HCT116 (cell line): ENCODE results near the gene KRT39.

ENCODE experiments used
- ELF1 ChIP-seq: IDR thresholded peaks from 2 replicates; pipeline ENCODE4 v1.6.1; 2012; ENCODE audit warnings: low read depth, borderline replicate concordance
- EZH2 ChIP-seq: fragments of 200-600 bp; sonication (generic); IDR thresholded peaks from 2 replicates; pipeline ENCODE4 v1.6.1; 2017; ENCODE audit warnings: antibody characterized with exemption, mixed run types
- POLR2AphosphoS5 ChIP-seq: IDR thresholded peaks from 2 replicates; pipeline ENCODE4 v1.6.1; 2011; ENCODE audit warnings: mild to moderate bottlenecking, low read depth, low read length, moderate library complexity
- RAD21 ChIP-seq: IDR thresholded peaks from 2 replicates; pipeline ENCODE4 v1.6.1; 2012; ENCODE audit warnings: low read depth, mild to moderate bottlenecking
- YY1 ChIP-seq: IDR thresholded peaks from 2 replicates; pipeline ENCODE4 v1.6.1; 2011; ENCODE audit warnings: low read length, low read depth, moderate library complexity, mild to moderate bottlenecking; ENCODE audit not compliant: insufficient replicate concordance; ENCODE audit errors: extremely low read depth
- TF ChIP-seq, protein P1 (sequence below), 3 experiments: fragments of 200-600 bp in 1 of 3; sonication (generic) in 1 of 3; IDR thresholded peaks in 2 of 3; conservative IDR thresholded peaks in 1 of 3; 2 replicates each; pipeline ENCODE4 v1.5.1; 2012 to 2017; ENCODE audit warnings: low read depth in 2 of 3, low read length in 2 of 3, antibody characterized with exemption in 1 of 3, borderline replicate concordance in 1 of 3, control low read depth in 1 of 3, mild to moderate bottlenecking in 1 of 3, mixed read lengths in 1 of 3, mixed run types in 1 of 3, moderate library complexity in 1 of 3; ENCODE audit not compliant: insufficient read depth in 1 of 3
- TF ChIP-seq, protein P2 (sequence below): IDR thresholded peaks from 2 replicates; pipeline ENCODE4 v1.6.1; 2012

DNA sequence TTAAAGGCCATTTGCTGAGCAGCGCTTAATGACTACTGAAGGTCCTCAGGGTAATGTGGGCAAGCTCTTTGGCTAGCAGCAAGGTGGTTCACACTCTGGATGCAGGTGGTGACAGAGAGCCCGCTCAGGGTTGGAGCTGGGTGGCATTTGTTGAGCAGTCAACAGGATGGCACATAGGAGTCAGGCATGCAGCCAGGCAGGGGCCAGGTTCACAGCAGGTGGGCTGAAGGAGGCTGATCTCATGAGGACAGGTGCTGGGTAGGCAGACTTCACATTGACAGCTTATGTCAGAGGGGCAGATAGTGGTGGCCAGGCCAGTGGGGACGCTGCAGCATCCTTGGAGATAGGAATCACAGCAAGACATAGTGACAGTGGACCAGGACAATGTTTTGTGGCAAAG lies 37.6 kb upstream of the KRT39 start:
- TF ChIP-seq RAD21 = no peak
- TF ChIP-seq, protein P1, sequence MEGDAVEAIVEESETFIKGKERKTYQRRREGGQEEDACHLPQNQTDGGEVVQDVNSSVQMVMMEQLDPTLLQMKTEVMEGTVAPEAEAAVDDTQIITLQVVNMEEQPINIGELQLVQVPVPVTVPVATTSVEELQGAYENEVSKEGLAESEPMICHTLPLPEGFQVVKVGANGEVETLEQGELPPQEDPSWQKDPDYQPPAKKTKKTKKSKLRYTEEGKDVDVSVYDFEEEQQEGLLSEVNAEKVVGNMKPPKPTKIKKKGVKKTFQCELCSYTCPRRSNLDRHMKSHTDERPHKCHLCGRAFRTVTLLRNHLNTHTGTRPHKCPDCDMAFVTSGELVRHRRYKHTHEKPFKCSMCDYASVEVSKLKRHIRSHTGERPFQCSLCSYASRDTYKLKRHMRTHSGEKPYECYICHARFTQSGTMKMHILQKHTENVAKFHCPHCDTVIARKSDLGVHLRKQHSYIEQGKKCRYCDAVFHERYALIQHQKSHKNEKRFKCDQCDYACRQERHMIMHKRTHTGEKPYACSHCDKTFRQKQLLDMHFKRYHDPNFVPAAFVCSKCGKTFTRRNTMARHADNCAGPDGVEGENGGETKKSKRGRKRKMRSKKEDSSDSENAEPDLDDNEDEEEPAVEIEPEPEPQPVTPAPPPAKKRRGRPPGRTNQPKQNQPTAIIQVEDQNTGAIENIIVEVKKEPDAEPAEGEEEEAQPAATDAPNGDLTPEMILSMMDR (IDR thresholded peaks at IDR 0.05 in 2 of 3, conservative IDR thresholded peaks at IDR 0.05 in 1 of 3; ENCODE audit: borderline replicate concordance in 1 of 3, insufficient read depth in 1 of 3, low read depth in 2 of 3, low read length in 2 of 3) = no peak
- TF ChIP-seq YY1 = no peak
- no peak for TF ChIP-seq ELF1
- TF ChIP-seq, protein P2, sequence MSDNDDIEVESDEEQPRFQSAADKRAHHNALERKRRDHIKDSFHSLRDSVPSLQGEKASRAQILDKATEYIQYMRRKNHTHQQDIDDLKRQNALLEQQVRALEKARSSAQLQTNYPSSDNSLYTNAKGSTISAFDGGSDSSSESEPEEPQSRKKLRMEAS = no peak
- TF ChIP-seq EZH2 = no peak
- TF ChIP-seq POLR2AphosphoS5 = no peak
